ENCODE results near the gene PEMT. TPM values are rescaled to one million over a fixed set of nuclear protein-coding genes. Genes with fewer than 3 reads are reported as not detected.
A peak's percentile ranks its signal among the peaks of the same experiment; 100 is the strongest.

The PEMT gene
- polyA plus RNA-seq, 2 donors, result 27.2 to 34.2 TPM

DNA sequence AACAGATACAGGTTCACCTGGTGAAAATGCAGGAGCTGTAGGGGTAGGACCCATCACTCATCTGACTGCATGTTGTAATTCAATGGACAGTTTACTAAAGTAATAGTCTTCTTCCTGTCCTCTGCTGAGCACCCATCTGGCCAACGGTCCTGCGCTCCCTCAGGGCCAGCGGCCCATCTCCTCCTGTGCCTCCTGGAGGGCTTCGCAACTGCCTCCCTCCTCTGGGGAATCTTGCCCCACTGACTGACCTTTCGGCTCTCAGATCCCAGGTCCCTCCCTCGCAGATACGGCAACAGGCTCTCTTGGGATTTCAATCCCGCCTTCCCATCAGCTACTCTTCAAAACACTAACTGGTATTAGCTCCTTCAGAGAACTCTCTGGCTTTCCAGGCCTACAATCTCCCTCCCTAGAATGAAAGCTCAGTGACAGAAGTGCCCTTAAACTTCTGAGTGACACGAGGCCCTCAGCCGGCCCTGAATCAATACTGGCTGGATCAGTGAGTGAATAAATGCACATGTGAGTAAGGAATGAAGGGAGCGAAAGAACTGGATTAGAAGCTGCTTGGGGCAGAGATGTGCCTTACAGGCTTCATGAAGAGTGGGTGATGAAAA, 1.3 kb downstream of the PEMT start:
- WGBS, 2 donors, result 62% methylated on average over 11 of the region's 11 CpGs
- H3K27me3 ChIP-seq (ENCODE audit: control insufficient read depth in 1 of 2, insufficient read depth in 2 of 2, low read length in 2 of 2), result no peaks in the 10 kb centered on the region
- H3K4me3 ChIP-seq (ENCODE audit: low read depth in 1 of 2, low read length in 2 of 2), result peak overlapping the region in 1 of 2 donors; percentile 59
- no peaks in the 10 kb centered on the region for H3K36me3 ChIP-seq (ENCODE audit: control insufficient read depth in 2 of 2, insufficient read depth in 2 of 2, low read length in 1 of 2)
- H3K4me1 ChIP-seq (ENCODE audit: control insufficient read depth in 2 of 2, insufficient read depth in 2 of 2, low read length in 1 of 2), result peaks cover 2 to 16% of the 10 kb centered on the region in 2 donors
- H3K9me3 ChIP-seq (ENCODE audit: control insufficient read depth in 2 of 2, insufficient read depth in 1 of 2, low read depth in 1 of 2, low read length in 1 of 2), result no peaks in the 10 kb centered on the region
- peak overlapping the region; percentile 78 to 97 for H3K27ac ChIP-seq (ENCODE audit: low read depth in 2 of 2, low read length in 1 of 2)

DNA sequence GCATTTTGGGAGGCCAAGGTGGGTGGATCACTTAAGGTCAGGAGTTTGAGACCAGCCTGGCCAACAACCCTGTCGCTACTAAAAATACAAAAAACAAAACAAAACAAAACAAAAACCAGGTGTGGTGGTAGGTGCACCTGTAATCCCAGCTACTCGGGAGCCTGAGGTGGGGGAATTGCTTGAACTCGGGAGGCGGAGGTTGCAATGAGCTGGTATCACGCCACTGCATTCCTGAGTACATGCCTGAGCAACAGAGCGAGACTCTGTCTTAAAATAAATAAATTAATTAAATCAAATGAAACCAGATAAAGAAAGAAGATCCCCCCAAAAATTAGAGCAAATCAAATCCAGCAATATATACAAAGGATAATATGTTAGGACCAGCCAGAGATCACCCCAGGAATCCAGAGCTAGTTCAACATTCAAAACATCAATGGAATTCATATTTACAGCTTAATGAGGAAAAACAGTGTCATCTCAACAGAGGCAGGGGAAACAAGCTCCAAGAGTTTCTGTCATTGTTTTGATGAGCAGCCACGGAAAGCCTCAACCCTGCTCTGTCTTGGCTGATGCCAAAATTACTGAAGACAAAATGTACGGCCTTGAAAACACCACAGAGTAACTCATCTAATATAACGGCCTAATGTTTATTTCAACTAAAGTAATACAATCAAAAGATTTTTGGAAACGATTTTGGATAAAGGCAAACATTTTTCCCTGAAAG, 3.7 kb downstream of the PEMT start:
- Histone ChIP-seq H3K9me3 (ENCODE audit: control insufficient read depth in 2 of 2, insufficient read depth in 1 of 2, low read depth in 1 of 2, low read length in 1 of 2) (no peaks in the 10 kb centered on the region), H3K36me3 (ENCODE audit: control insufficient read depth in 2 of 2, insufficient read depth in 2 of 2, low read length in 1 of 2) (no peaks in the 10 kb centered on the region), H3K4me3 (ENCODE audit: low read depth in 1 of 2, low read length in 2 of 2) (no peak overlapping the region), H3K4me1 (ENCODE audit: control insufficient read depth in 2 of 2, insufficient read depth in 2 of 2, low read length in 1 of 2) (peaks cover 2 to 13% of the 10 kb centered on the region in 2 donors), H3K27ac (ENCODE audit: low read depth in 2 of 2, low read length in 1 of 2) (peak overlapping the region in 1 of 2 donors; percentile 29), H3K27me3 (ENCODE audit: control insufficient read depth in 1 of 2, insufficient read depth in 2 of 2, low read length in 2 of 2) (no peaks in the 10 kb centered on the region)
- WGBS, 2 donors, result 60 to 68% methylated on average over 10 of the region's 10 CpGs

DNA sequence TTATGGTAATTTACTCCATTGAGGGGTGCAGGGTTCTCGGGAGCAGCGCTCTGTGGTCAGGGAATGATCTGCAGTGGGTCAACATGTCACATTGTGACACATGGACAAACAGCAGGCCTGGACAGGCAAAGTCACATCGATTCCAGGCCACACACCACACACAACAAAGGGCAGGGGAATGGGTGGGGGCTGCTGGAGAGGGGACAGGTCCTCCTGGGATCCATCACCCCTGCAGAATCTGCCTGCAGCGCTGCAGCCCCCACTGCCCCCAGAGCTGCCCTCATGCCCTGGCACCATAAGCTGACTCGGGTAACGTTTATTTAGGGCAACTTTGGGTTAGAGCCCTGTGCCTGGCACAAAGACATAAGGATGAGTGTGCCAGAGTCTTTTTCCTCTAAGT, 9.1 kb downstream of the PEMT start:
- H3K27ac ChIP-seq (ENCODE audit: low read depth in 2 of 2, low read length in 1 of 2), result no peak overlapping the region
- H3K36me3 ChIP-seq (ENCODE audit: control insufficient read depth in 2 of 2, insufficient read depth in 2 of 2, low read length in 1 of 2), result no peaks in the 10 kb centered on the region
- H3K27me3 ChIP-seq (ENCODE audit: control insufficient read depth in 1 of 2, insufficient read depth in 2 of 2, low read length in 2 of 2), result no peaks in the 10 kb centered on the region
- no peaks in the 10 kb centered on the region for H3K9me3 ChIP-seq (ENCODE audit: control insufficient read depth in 2 of 2, insufficient read depth in 1 of 2, low read depth in 1 of 2, low read length in 1 of 2)
- no peaks in the 10 kb centered on the region for H3K4me1 ChIP-seq (ENCODE audit: control insufficient read depth in 2 of 2, insufficient read depth in 2 of 2, low read length in 1 of 2)
- no peak overlapping the region for H3K4me3 ChIP-seq (ENCODE audit: low read depth in 1 of 2, low read length in 2 of 2)
- WGBS, 2 donors, result 83 to 86% methylated on average over 6 of the region's 6 CpGs

DNA sequence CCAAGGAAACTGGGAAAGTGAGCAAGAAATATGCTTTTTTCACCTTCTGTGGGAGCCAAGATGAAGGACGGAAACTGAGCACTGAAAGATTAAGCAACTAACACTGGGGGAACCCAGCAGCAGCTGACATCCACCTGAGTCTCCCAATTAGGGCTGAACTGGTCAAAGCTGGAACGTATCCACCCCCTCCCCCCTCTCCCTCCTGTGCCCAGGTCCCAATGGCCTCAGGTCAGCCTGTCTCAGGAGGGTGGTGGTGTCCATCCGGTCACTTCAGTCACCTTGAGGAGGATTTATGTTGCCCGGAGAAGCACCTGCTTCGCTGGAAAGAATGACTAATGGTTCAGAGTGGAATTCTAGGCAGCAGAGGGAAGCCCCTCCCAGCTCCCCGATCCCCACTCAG, 10.0 kb downstream of the PEMT start:
- Histone ChIP-seq H3K4me1 (ENCODE audit: control insufficient read depth in 2 of 2, insufficient read depth in 2 of 2, low read length in 1 of 2) (no peaks in the 10 kb centered on the region), H3K36me3 (ENCODE audit: control insufficient read depth in 2 of 2, insufficient read depth in 2 of 2, low read length in 1 of 2) (peaks cover 0 to 4% of the 10 kb centered on the region in 2 donors), H3K27me3 (ENCODE audit: control insufficient read depth in 1 of 2, insufficient read depth in 2 of 2, low read length in 2 of 2) (no peaks in the 10 kb centered on the region), H3K27ac (ENCODE audit: low read depth in 2 of 2, low read length in 1 of 2) (no peak overlapping the region), H3K4me3 (ENCODE audit: low read depth in 1 of 2, low read length in 2 of 2) (no peak overlapping the region), H3K9me3 (ENCODE audit: control insufficient read depth in 2 of 2, insufficient read depth in 1 of 2, low read depth in 1 of 2, low read length in 1 of 2) (no peaks in the 10 kb centered on the region)
- 85 to 89% methylated on average over 5 to 6 of the region's 6 CpGs for WGBS, 2 donors

DNA sequence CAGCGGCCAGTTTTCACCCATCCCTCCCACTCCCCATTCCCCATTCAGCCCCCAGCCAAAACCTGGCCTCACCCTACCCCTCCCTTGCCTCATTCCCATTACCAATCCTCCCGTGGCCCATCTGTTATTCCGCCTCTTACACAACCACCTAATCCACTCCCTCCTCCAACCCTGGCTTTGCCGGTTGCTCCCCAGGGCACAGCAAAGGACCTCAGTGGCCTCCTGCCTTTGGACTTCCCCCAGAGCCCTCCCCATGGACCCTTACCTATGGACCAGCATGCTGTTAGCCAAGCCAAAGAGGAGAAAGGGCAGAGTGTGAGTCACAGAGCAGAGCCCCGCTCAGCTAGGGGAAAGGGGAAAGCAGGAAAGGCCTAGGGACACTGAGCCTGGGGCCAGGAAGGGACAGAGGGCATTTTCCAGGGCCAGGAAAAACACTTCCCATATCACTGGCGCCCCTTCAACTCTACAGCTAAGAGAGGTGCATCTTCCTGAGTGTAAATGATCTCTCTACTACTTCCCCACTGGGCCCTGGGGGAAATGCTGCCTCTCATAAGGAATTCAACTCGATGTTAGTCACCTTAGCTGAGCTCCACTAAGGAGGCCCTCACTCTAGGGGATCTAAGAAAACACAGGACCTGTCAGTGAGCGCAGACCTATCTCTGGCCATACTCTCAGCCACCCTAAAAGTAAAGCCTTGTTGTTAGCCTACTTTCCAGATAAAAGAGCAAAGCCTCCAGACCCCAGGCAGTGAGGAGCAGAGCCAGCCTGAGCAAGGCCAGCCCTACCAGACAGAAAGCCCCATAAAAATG, 10.6 kb downstream of the PEMT start:
- H3K27ac ChIP-seq (ENCODE audit: low read depth in 2 of 2, low read length in 1 of 2), result no peak overlapping the region
- H3K27me3 ChIP-seq (ENCODE audit: control insufficient read depth in 1 of 2, insufficient read depth in 2 of 2, low read length in 2 of 2), result no peaks in the 10 kb centered on the region
- WGBS, 2 donors, result 79% methylated on average over 8 of the region's 8 CpGs
- peaks cover 0 to 7% of the 10 kb centered on the region in 2 donors for H3K36me3 ChIP-seq (ENCODE audit: control insufficient read depth in 2 of 2, insufficient read depth in 2 of 2, low read length in 1 of 2)
- H3K4me3 ChIP-seq (ENCODE audit: low read depth in 1 of 2, low read length in 2 of 2), result no peak overlapping the region
- H3K4me1 ChIP-seq (ENCODE audit: control insufficient read depth in 2 of 2, insufficient read depth in 2 of 2, low read length in 1 of 2), result peaks cover 0 to 3% of the 10 kb centered on the region in 2 donors
- H3K9me3 ChIP-seq (ENCODE audit: control insufficient read depth in 2 of 2, insufficient read depth in 1 of 2, low read depth in 1 of 2, low read length in 1 of 2), result no peaks in the 10 kb centered on the region

DNA sequence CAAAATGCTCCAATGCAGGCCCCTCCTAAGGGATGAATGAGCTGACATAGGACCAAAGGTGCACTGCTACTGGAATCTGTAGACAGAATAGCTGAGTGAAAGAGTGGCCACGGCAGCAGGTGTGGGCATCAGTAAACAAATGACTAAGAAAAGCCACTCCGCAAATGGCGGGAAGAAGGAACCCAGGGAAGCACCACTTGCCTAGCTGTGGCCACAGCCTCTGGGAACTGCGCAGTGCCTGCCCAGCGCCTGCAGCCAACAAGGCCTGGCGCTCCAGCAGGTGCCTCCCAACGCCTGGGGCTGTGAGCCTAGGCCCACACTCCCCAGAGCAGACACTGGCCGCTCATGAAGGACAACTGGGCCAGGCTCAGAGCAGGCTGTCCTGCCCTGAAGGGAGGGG, 11.8 kb downstream of the PEMT start:
- Histone ChIP-seq H3K4me1 (ENCODE audit: control insufficient read depth in 2 of 2, insufficient read depth in 2 of 2, low read length in 1 of 2) (peaks cover 0 to 8% of the 10 kb centered on the region in 2 donors), H3K36me3 (ENCODE audit: control insufficient read depth in 2 of 2, insufficient read depth in 2 of 2, low read length in 1 of 2) (peaks cover 0 to 7% of the 10 kb centered on the region in 2 donors), H3K27me3 (ENCODE audit: control insufficient read depth in 1 of 2, insufficient read depth in 2 of 2, low read length in 2 of 2) (no peaks in the 10 kb centered on the region), H3K4me3 (ENCODE audit: low read depth in 1 of 2, low read length in 2 of 2) (no peak overlapping the region), H3K9me3 (ENCODE audit: control insufficient read depth in 2 of 2, insufficient read depth in 1 of 2, low read depth in 1 of 2, low read length in 1 of 2) (no peaks in the 10 kb centered on the region), H3K27ac (ENCODE audit: low read depth in 2 of 2, low read length in 1 of 2) (no peak overlapping the region)
- 89 to 91% methylated on average over 8 of the region's 8 CpGs for WGBS, 2 donors

DNA sequence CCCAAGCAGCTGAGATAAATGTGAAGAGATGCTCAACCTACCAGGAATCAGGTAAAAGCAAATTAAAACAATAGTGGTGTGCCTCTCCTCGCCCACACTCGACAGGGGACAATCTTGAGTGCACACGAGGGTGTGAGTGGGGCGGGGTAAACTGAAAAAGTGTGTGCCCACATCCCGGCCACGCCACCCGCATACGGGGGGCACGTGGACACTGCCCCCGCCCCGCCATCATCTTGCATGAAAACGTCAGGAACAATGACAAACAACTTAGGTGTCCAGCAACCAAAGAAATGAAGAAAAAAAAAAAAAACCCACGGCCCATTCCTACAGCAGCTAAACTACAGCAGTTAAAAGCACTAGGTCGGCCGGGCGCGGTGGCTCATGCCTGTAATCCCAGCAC, 14.1 kb downstream of the PEMT start:
- WGBS, 2 donors, result 90 to 91% methylated on average over 17 of the region's 17 CpGs
- Histone ChIP-seq H3K27me3 (ENCODE audit: control insufficient read depth in 1 of 2, insufficient read depth in 2 of 2, low read length in 2 of 2) (no peaks in the 10 kb centered on the region), H3K4me3 (ENCODE audit: low read depth in 1 of 2, low read length in 2 of 2) (no peak overlapping the region), H3K36me3 (ENCODE audit: control insufficient read depth in 2 of 2, insufficient read depth in 2 of 2, low read length in 1 of 2) (peaks cover 0 to 7% of the 10 kb centered on the region in 2 donors), H3K27ac (ENCODE audit: low read depth in 2 of 2, low read length in 1 of 2) (no peak overlapping the region), H3K4me1 (ENCODE audit: control insufficient read depth in 2 of 2, insufficient read depth in 2 of 2, low read length in 1 of 2) (peaks cover 0 to 8% of the 10 kb centered on the region in 2 donors), H3K9me3 (ENCODE audit: control insufficient read depth in 2 of 2, insufficient read depth in 1 of 2, low read depth in 1 of 2, low read length in 1 of 2) (no peaks in the 10 kb centered on the region)

DNA sequence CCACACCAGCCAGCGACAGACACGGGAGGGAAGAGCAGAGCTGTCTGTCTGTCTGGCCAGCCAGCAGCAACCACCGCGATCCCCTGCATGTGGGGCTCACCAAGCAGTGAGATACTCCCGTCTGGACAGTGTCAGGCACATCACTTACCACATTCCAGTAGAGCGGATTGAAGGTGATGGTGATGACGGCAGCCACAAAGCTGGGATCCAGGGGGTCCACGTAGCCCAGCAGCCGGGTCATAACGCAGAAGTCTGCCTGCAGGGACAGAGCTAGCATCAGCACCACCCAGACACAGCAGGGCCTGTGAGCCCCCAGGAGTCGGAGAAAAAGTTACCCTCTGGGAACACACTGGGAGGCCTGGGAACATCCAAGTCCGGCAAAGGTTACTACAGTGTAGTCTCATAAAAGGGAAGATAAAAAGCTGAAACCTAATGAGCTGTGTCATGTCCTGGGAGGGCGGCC, 14.7 kb downstream of the PEMT start:
- Histone ChIP-seq H3K9me3 (ENCODE audit: control insufficient read depth in 2 of 2, insufficient read depth in 1 of 2, low read depth in 1 of 2, low read length in 1 of 2) (no peaks in the 10 kb centered on the region), H3K36me3 (ENCODE audit: control insufficient read depth in 2 of 2, insufficient read depth in 2 of 2, low read length in 1 of 2) (peaks cover 0 to 7% of the 10 kb centered on the region in 2 donors), H3K27ac (ENCODE audit: low read depth in 2 of 2, low read length in 1 of 2) (no peak overlapping the region), H3K27me3 (ENCODE audit: control insufficient read depth in 1 of 2, insufficient read depth in 2 of 2, low read length in 2 of 2) (no peaks in the 10 kb centered on the region), H3K4me3 (ENCODE audit: low read depth in 1 of 2, low read length in 2 of 2) (no peak overlapping the region), H3K4me1 (ENCODE audit: control insufficient read depth in 2 of 2, insufficient read depth in 2 of 2, low read length in 1 of 2) (peaks cover 0 to 8% of the 10 kb centered on the region in 2 donors)
- WGBS, 2 donors, result 90 to 92% methylated on average over 13 of the region's 13 CpGs

DNA sequence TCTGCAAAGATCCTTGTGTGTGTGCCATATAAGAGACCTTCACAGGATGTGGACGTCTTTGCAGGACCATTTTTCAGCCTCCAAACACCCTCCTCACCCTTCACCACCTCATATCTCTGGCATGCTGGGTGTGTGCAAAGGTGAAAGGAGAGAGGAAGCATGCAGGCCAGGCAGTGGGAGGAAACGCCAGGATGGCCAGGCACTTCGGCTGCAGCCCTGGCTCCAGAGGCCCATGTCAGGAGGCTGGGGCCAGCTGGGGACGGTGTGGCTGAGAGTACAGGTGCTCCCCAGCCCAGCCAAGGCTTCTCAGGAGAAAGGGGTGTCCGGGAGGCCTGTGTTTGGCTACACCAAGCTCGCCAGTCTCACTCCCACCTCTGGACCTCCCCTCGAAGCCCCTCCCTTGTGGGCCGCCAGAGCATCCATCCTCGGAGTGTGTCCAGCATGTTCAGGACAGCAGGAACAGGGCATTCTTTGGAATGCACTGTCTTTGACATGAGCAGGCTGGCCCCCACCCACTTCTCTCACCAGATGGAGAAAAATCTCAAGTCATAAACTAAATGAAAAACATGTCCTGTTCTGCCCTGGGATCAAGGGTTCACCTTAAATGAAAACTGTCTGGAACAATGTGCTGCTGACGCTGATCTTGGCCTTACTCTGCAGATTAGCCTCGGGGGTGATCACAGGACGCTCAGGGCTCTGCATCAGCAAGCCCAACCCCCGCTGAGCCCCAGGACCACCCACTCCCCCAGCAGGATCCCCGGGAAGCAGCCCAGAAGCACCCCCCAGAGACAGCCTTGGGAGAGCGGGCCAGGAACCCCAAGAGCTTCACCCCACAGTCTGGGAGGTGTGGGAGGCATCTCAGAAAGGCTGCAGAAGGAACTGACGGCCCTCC, 15.9 kb downstream of the PEMT start:
- 53 to 58% methylated on average over 16 of the region's 16 CpGs for whole genome bisulfite sequencing, 2 donors

More for the DNA sequence above, 15.9 kb downstream of the PEMT start:
- Histone ChIP-seq H3K36me3 (ENCODE audit: control insufficient read depth in 2 of 2, insufficient read depth in 2 of 2, low read length in 1 of 2) (peaks cover 0 to 7% of the 10 kb centered on the region in 2 donors), H3K27me3 (ENCODE audit: control insufficient read depth in 1 of 2, insufficient read depth in 2 of 2, low read length in 2 of 2) (no peaks in the 10 kb centered on the region), H3K4me3 (ENCODE audit: low read depth in 1 of 2, low read length in 2 of 2) (no peak overlapping the region), H3K27ac (ENCODE audit: low read depth in 2 of 2, low read length in 1 of 2) (peak overlapping the region in 1 of 2 donors; percentile 5), H3K4me1 (ENCODE audit: control insufficient read depth in 2 of 2, insufficient read depth in 2 of 2, low read length in 1 of 2) (peaks cover 0 to 8% of the 10 kb centered on the region in 2 donors), H3K9me3 (ENCODE audit: control insufficient read depth in 2 of 2, insufficient read depth in 1 of 2, low read depth in 1 of 2, low read length in 1 of 2) (no peaks in the 10 kb centered on the region)

Data from esophagus (tissue), 2 donors.